ENCODE results near the gene SDF2.

GRCh38 chr17:28663723-28664122 is 2.0 kb upstream of the SDF2 start:
- TF ChIP-seq CTCF (IDR thresholded peaks at IDR 0.05) (no peak), ZFX (IDR thresholded peaks at IDR 0.05; ENCODE audit: borderline replicate concordance) (no peak)

All from 22Rv1 (cell line).